Measurements from ENCODE around the gene ERFE.

Gene ERFE

GRCh38 chr2:238125127-238125885, 33.5 kb upstream of the ERFE start:
- no peak overlapping the region for H3K4me3 ChIP-seq
- H3K27ac ChIP-seq, result no peak overlapping the region

GRCh38 chr2:238126338-238126737, 32.4 kb upstream of the ERFE start:
- no peak overlapping the region for H3K4me3 ChIP-seq
- H3K27ac ChIP-seq, result no peak overlapping the region

- no peak overlapping the region for H3K4me3 ChIP-seq
- H3K27ac ChIP-seq, result no peak overlapping the region
Observed at GRCh38 chr2:238126775-238127164, 32.0 kb upstream of the ERFE start.

GRCh38 chr2:238127165-238128060, 31.4 kb upstream of the ERFE start:
- peak overlapping the region in 1 of 7 experiments; percentile 15 for H3K4me3 ChIP-seq
- H3K27ac ChIP-seq, result peak overlapping the region in 1 of 21 experiments; percentile 9

GRCh38 chr2:238128061-238128440, 30.7 kb upstream of the ERFE start:
- no peak overlapping the region for H3K4me3 ChIP-seq

GRCh38 chr2:238128534-238129001, 30.2 kb upstream of the ERFE start:
- Histone ChIP-seq H3K27ac (no peak overlapping the region), H3K4me3 (no peak overlapping the region)

More at GRCh38 chr2:238128061-238128440, 30.7 kb upstream of the ERFE start:
- no peak overlapping the region for H3K27ac ChIP-seq

- no peak overlapping the region for H3K4me3 ChIP-seq
- no peak overlapping the region for H3K27ac ChIP-seq
Observed at GRCh38 chr2:238129166-238130010, 29.4 kb upstream of the ERFE start.

GRCh38 chr2:238130111-238130695, 28.6 kb upstream of the ERFE start:
- Histone ChIP-seq H3K27ac (no peak overlapping the region), H3K4me3 (no peak overlapping the region)

GRCh38 chr2:238130696-238131628, 27.8 kb upstream of the ERFE start:
- H3K4me3 ChIP-seq, result no peak overlapping the region
- H3K27ac ChIP-seq, result no peak overlapping the region

- no peak overlapping the region for H3K27ac ChIP-seq
- no peak overlapping the region for H3K4me3 ChIP-seq
Observed at GRCh38 chr2:238131761-238132462, 26.9 kb upstream of the ERFE start.

- Histone ChIP-seq H3K4me3 (no peak overlapping the region), H3K27ac (no peak overlapping the region)
Observed at GRCh38 chr2:238132463-238133450, 26.0 kb upstream of the ERFE start.

GRCh38 chr2:238133499-238134392, 25.0 kb upstream of the ERFE start:
- Histone ChIP-seq H3K4me3 (no peak overlapping the region), H3K27ac (no peak overlapping the region)

- no peak overlapping the region for H3K27ac ChIP-seq
Observed at GRCh38 chr2:238134393-238134785, 24.4 kb upstream of the ERFE start.

GRCh38 chr2:238135601-238136150, 23.1 kb upstream of the ERFE start:
- H3K4me3 ChIP-seq, result no peak overlapping the region

More at GRCh38 chr2:238134393-238134785, 24.4 kb upstream of the ERFE start:
- H3K4me3 ChIP-seq, result no peak overlapping the region

GRCh38 chr2:238136820-238137537, 21.8 kb upstream of the ERFE start:
- no peak overlapping the region for H3K4me3 ChIP-seq
- H3K27ac ChIP-seq, result peak overlapping the region in 4 of 21 experiments; percentile 5 to 54 (median 28)

More at GRCh38 chr2:238135601-238136150, 23.1 kb upstream of the ERFE start:
- H3K27ac ChIP-seq, result no peak overlapping the region
